HG03135 (cell line): ENCODE results near the gene CDKL5.

Experiments used
- ATAC-seq: cut with Tn5 transposase; IDR thresholded peaks from one replicate; pipeline ENCODE4 v1.9.1; 2021; ENCODE audit warnings: mild to moderate bottlenecking, moderate library complexity; ENCODE audit not compliant: unreplicated experiment

The CDKL5 gene

GRCh38 chrX:18640686-18641085 is 215.3 kb downstream of the CDKL5 start:
- no peak for ATAC-seq

GRCh38 chrX:18643243-18643642 is 217.8 kb downstream of the CDKL5 start:
- no peak for ATAC-seq

- no peak for ATAC-seq
Measured at GRCh38 chrX:18643853-18644252, 218.4 kb downstream of the CDKL5 start.

- no peak for ATAC-seq
Measured at GRCh38 chrX:18647621-18648020, 222.2 kb downstream of the CDKL5 start.

- no peak for ATAC-seq
Measured at GRCh38 chrX:18649498-18649951, 224.1 kb downstream of the CDKL5 start.

- no peak for ATAC-seq
Measured at GRCh38 chrX:18650662-18651061, 225.3 kb downstream of the CDKL5 start.

- ATAC-seq: no peak
Measured at GRCh38 chrX:18652636-18653035, 227.2 kb downstream of the CDKL5 start.

GRCh38 chrX:18654875-18655836 is 229.7 kb downstream of the CDKL5 start:
- ATAC-seq: no peak

- no peak for ATAC-seq
Measured at GRCh38 chrX:18661273-18661672, 235.9 kb downstream of the CDKL5 start.

GRCh38 chrX:18664947-18665346 is 239.5 kb downstream of the CDKL5 start:
- no peak for ATAC-seq

GRCh38 chrX:18666614-18667013 is 241.2 kb downstream of the CDKL5 start:
- no peak for ATAC-seq

GRCh38 chrX:18668071-18668835 is 242.8 kb downstream of the CDKL5 start:
- ATAC-seq: peak; percentile 55

GRCh38 chrX:18672008-18672407 is 246.6 kb downstream of the CDKL5 start, which contains the start of gene RS1:
Gene RS1 (minus strand): TSS chrX:18672108. CDS start chrX:18672068, 40 bp downstream.
- ATAC-seq: no peak

- ATAC-seq: peak; percentile 32
Measured at GRCh38 chrX:18674417-18674787, 249.0 kb downstream of the CDKL5 start.

- ATAC-seq: peak; percentile 82
Measured at GRCh38 chrX:18674788-18675735, 249.7 kb downstream of the CDKL5 start.

GRCh38 chrX:18676050-18676449 is 250.6 kb downstream of the CDKL5 start:
- ATAC-seq: no peak

GRCh38 chrX:18676470-18676869 is 251.1 kb downstream of the CDKL5 start:
- no peak for ATAC-seq

GRCh38 chrX:18677161-18677869 is 251.9 kb downstream of the CDKL5 start:
- no peak for ATAC-seq

GRCh38 chrX:18681996-18682395 is 256.6 kb downstream of the CDKL5 start:
- ATAC-seq: no peak

GRCh38 chrX:18682979-18683387 is 257.6 kb downstream of the CDKL5 start:
- no peak for ATAC-seq
